GM18951 (cell line): Measurements from ENCODE around the gene TFEC.

Source experiments
- POLR2A ChIP-seq: IDR thresholded peaks from 4 replicates; pipeline ENCODE4 v1.6.1; 2011; ENCODE audit warnings: mild to moderate bottlenecking; ENCODE audit not compliant: insufficient read length, insufficient read depth; ENCODE audit errors: extremely low read depth
- in situ Hi-C: fragments of 300-500 bp; cut with MboI; formaldehyde crosslinking; loops from one replicate; pipeline ENCODE4 v1.12.0; 2022; ENCODE audit warnings: low sequenced_read_pairs, mixed read lengths, inconsistent platforms; ENCODE audit not compliant: unreplicated experiment

Gene TFEC

GRCh38 chr7:115924411-115924810, 106.2 kb downstream of the TFEC start:
- in situ Hi-C loops, result no loop called here

GRCh38 chr7:115920367-115920766, 110.2 kb downstream of the TFEC start:
- TF ChIP-seq POLR2A, result no peak
- in situ Hi-C loops, result no loop called here

More at GRCh38 chr7:115924411-115924810, 106.2 kb downstream of the TFEC start:
- no peak for TF ChIP-seq POLR2A

- in situ Hi-C loops, result no loop called here
- no peak for TF ChIP-seq POLR2A
Measured at GRCh38 chr7:115914951-115915350, 115.6 kb downstream of the TFEC start.

GRCh38 chr7:115911465-115911864, 119.1 kb downstream of the TFEC start:
- TF ChIP-seq POLR2A, result no peak

GRCh38 chr7:115910541-115911164, 119.9 kb downstream of the TFEC start:
- TF ChIP-seq POLR2A, result no peak
- in situ Hi-C loops, result no loop called here

More at GRCh38 chr7:115911465-115911864, 119.1 kb downstream of the TFEC start:
- in situ Hi-C loops, result no loop called here

GRCh38 chr7:115906731-115907130, 123.8 kb downstream of the TFEC start:
- no peak for TF ChIP-seq POLR2A
- in situ Hi-C loops, result no loop called here

GRCh38 chr7:115889669-115889984, 140.9 kb downstream of the TFEC start:
- in situ Hi-C loops, result no loop called here
- TF ChIP-seq POLR2A, result no peak

GRCh38 chr7:115888981-115889668, 141.4 kb downstream of the TFEC start:
- in situ Hi-C loops, result no loop called here
- no peak for TF ChIP-seq POLR2A

- TF ChIP-seq POLR2A, result no peak
- in situ Hi-C loops, result no loop called here
Measured at GRCh38 chr7:115885550-115885949, 145.0 kb downstream of the TFEC start.
